NCI-H774 (cell line): ENCODE measurements around the gene KRTAP12-4.
"Not testable (repeated sequence)": the region's sequence is repeated elsewhere in the genome, so short reads cannot be mapped to it uniquely, and the experiment has no call there.

Experiments
- DNase-seq: peaks from one replicate; lab custom pipeline; 2025; lab: John Stamatoyannopoulos, UW

Gene KRTAP12-4

DNA sequence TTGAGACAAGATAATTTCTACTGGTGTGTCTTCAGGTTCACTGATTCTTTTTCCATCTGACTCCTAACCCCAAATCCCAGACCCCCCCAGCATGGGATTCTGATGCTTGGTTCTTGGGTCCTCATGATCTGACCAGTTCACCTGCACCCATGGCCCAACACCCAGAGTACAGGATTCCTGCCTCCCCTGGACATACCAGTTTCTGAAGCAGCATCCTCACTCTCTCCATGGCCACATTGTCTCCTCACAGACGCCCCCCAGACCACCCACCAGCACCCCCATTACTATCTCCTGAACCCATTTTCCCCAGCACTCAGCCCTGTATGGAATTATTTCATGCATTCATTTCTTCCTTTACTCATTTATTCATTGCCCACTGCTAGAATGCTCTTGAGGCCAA, 2.4 kb upstream of the KRTAP12-4 start:
- DNase-seq: no peak

DNA sequence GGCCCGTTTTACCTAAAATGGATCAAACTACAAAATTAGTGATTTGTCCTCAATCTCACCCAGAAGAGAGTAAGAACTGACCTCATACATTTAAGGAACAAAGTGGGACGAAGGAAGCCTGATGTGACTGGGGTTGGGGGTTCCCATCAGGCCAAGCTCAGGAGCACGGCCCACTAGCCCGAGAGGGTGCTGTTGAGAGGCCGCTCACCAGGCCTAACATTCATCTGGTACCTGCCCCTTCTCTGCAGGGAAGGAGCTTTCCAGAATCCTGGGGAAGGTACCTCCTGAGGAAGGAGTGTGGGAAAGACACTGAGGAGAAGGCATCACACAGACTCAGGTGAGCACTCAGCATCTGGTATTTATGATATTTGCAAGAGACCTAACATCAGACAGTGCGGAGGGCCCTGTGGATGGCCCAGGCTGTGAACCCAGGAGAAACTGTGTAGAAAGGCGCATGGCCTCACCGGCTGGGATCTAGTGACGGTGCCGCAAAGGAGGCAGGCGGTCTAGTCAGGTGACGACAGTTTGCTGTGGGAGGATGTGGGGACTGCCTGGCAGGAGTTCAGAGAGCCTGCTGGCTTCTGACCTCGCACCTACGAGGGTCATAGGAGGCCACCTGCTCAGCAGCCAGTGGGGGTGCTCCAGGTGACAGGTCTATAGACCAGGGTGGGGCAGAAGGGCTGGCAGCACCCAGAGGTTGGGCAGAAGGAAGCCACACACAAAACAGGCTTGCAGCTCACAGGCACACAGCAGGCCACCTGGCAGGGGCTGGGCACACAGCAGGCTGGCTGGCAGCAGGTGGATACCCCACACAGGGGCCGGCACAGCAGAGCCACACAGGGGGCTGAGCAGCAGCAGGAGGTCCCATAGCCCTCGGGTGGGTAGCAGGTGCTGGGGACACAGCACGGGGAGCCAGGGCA, 543 bp downstream of the KRTAP12-4 start:
- no peak for DNase-seq

DNA sequence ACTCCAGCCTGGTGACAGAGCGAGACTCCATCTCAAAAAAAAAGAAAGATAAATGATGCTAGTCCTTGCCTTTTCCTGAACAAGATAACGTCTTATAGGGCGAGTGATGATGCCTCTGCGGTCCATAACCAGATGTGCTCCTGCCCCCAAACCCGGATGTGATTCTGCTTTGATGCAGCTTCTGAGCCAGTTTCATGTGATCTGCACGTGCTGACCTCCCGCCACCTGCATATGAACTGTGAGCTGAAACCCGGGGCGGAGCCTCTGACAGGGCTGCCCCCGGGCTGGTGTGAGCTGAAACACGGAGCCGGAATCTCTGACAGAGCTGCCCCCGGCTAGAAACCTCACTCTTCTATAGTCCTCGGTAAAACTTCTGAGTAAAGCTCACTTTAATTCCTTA, 1.3 kb downstream of the KRTAP12-4 start:
- no peak for DNase-seq

DNA sequence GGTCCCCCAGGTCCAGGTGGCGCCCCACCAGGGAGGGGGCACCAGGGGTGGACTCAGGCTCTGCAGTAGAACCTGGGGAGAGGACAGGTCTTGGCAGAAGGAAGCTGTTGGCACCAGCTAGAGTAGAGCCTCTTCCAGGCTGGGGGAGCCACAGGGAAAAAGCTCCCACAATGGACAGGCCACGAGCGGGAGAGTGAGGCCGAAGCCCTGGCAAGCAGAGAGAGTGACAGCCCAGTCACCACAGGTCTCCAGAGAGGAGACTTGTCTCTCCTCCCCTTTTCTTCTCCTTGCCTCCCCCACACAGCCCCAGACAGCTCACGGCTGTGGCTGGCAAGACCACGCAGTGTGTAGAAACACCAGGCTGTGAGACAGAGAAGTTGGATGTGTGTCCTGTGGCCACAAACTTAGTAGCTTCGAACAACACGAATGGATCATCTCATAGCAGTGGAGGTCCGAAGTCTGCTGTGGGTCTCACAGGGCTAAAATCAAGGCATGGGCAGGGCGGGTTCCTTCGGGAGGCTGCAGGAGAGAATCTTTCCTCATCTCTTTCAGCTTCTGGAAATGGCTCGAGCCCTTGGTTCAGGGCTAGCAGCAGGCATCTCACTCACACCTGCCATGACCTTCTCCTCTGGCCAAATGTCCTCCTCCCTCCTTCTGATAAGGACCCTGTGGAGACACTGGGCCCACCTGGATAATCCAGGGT, 3.3 kb downstream of the KRTAP12-4 start:
- no peak for DNase-seq

DNA sequence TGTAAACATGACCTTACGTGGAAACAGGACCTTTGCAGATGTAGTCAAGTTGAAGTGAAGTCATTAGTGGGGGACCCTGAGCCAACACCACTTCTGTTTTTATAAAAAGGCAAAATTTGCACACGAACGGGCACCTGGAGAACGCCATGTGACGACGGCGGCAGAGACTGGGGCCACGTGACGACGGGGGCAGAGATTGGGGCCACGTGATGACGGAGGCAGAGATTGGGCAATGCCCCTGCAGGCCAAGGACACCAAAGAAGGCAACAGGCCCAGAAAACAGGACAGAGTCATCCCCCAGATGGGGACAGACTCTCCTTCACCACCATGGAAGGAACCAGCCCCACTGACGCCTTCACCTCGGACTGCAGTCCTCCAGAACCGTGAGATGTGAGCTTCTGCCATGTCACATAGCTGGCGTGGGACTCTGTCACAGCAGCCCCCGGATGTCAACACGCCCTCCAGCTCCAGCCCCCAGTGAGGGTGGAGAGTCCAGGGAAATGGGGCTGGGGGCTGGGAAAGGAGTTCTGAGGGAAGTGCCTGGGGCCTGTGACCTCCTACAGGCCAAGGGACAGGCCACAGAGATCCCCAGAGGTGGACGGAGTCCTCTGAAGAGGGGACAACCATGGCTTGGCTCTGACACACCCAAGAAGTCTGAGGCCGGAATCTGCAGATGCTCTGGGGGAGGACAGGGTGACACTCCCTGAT, 4.0 kb downstream of the KRTAP12-4 start:
- DNase-seq: no peak

DNA sequence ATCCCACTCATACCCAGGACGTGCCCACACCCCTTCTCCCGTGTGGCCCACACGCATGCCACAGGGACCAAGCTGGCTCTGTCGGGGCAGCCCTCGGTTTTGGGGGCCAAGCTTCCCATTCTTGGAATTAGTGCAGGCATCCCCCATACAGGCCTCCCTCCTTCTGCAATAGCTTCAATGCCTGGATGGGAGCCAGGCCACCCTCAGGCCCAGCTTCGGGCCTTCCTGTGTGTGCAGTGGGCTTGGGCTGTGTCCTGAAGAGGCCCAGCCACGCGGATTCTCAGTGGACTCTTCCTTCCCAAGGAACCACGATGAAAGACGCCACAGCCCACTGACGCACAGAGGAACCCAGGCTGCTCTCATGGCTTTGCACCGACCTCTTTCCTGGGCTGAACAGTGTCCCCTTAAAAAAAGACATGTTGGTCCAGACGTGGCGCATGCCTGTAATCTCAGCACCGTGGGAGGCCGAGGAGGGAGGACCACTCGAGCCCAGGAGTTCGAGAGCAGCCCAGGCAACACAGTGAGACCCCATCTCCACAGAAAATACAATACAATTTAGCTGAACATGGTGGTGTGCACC, 4.8 kb downstream of the KRTAP12-4 start:
- DNase-seq: no peak

DNA sequence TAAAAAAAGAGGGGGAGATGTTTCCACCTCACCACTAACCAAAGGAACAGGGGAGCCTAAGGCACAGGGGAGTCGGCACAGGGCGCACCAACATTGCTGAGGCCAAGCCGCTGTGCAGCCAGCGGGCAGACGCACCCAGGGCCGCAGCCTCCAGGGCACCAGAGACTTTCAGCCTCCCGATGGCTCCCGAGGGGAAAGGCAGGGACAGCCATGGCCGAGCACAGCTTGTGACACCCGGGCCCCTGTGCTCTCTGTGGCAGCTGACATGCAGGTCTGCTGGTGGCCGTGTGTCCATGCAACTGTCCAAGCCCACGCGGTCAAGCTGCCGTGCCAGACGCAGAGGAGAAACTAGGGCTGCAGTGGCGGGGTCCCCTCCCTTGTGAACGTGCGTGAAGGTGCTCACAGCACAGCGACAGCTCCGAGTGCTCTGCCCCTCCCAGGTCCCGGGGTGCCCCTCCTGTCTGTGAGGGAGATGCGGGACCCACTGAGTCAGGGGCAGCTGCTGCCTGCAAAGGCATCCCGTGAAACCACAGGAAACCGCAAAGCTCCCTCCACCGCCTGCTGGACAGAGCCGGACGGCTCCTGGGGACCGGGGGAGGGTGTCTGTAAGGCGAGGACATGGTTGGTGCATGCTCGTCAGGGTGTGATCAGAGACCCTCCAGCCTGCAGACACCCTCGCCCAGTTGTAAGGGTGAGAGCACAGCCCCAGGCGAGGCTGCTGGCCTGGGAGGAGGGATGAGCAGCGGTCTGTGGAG, 5.7 kb downstream of the KRTAP12-4 start:
- DNase-seq: no peak

DNA sequence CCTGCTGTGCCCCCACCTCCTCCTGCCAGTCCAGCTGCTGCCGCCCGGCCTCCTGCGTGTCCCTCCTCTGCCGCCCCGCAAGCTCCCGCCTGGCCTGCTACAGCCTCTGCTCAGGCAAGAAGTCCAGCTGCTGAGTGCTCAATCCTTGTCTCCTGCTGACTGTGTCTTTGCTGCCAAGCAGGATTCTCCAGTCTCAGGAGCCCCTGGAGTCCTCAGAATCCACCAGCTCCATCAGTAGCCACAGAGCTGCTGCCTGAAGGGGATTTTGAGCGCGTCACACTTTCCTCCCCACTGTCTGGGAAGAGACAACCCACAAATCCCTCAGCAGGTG, 7.3 kb downstream of the KRTAP12-4 start:
- DNase-seq: no peak

DNA sequence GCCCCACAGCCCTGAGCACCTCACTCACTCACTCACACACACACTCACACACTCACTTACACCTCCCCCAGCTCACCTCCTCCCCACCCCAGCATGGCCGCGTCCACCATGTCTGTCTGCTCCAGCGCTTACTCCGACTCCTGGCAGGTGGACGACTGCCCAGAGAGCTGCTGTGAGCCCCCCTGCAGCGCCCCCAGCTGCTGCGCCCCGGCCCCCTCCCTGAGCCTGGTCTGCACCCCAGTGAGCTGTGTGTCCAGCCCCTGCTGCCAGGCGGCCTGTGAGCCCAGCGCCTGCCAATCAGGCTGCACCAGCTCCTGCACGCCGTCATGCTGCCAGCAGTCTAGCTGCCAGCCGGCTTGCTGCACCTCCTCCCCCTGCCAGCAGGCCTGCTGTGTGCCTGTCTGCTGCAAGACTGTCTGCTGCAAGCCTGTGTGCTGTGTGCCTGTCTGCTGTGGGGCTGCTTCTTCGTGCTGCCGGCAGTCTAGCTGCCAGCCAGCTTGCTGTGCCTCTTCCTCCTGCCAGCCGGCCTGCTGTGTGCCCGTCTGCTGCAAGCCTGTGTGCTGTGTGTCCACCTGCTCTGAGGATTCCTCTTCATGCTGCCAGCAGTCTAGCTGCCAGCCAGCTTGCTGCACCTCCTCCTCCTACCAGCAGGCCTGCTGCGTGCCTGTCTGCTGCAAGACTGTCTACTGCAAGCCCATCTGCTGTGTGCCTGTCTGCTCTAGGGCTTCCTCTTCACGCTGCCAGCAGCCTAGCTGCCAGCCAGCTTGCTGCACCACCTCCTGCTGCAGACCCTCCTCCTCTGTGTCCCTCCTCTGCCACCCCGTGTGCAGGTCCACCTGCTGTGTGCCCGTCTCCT, 7.9 kb downstream of the KRTAP12-4 start, which contains the start of gene KRTAP10-11:
TSS of gene KRTAP10-11 (plus strand) at position 49 of the 856 bp plus-strand sequence. CDS start at position 94, 45 bp downstream.
- DNase-seq: not testable (repeated sequence)

DNA sequence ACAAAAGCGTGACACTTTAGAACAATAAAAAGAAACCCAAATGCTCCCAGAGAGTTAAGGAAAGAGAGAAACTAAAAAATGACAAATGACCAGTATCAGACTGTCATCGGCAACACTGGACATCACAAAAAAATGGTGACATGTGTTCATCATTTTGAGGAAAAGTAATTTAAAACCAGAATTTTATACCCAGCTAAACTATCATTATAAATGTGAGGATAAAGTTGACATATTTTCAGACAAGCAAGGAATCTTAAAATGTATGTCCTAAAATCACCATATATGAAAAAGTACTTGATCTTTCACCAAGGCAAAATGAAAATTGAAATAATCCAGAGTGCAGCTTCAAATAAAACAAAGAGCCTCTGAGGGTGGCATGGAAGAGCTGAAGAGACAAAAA, 9.6 kb downstream of the KRTAP12-4 start:
- DNase-seq: no peak

DNA sequence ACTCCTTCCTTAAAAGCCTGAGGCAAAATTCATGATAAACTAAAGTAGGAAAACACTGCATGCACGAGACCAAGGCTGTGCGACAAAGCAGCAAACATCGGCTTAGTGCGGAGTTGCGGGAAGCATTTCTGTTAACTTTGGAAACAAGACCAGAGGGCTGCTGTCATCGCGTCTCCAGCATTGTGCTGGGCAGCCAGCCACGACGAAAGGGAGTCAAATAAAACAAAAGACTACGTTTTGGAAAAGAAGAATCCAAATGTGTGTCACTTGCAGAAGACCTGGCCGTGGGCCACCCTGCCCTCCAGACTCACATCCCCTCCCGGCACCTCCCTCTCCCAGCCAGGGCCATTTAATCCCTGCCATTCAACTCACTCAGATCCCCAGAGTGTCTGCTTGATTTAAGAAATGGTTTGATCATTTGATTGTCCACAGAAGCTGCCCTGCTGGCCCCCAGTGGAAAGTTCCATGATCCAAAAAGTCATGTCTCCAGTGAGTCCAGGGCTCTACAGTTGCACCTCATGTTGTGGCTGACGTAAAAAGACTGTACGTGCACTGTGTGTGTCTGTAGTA, 10.6 kb downstream of the KRTAP12-4 start:
- no peak for DNase-seq

DNA sequence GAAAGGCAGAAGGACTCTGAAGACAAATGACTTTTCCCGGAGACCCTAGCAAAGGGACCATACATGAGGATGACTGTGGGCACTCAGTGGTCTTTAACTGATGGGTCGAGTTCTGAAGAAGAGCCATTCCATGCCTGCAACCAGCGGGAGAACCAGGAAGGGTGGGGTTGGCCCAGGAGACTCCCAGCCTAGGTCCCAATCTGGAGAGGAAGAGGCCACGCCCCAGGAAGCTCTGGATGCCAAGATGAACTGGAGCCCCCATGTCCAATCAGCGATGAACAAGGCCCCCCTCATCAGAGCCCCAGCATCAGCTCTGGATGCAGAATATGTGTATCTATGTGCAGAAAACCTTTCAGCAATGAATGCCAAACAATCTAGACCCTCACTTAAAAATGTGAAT, 13.7 kb downstream of the KRTAP12-4 start:
- no peak for DNase-seq

DNA sequence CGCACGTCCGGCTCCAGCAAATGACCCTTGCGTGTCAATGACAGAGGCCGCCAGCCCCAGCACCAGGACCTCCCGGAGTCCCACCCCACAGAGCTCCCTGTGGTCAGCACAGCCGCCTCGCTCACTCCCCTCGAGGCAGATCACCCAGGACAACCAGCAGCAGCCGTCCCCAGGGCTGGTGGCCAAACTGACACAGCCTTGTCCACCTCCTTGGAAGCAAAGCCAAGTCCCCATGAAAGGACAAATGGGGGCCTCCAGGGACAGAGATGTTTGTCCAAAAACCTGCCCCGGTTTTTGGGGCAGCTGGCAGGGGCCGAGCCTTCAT, 15.2 kb downstream of the KRTAP12-4 start:
- no peak for DNase-seq

DNA sequence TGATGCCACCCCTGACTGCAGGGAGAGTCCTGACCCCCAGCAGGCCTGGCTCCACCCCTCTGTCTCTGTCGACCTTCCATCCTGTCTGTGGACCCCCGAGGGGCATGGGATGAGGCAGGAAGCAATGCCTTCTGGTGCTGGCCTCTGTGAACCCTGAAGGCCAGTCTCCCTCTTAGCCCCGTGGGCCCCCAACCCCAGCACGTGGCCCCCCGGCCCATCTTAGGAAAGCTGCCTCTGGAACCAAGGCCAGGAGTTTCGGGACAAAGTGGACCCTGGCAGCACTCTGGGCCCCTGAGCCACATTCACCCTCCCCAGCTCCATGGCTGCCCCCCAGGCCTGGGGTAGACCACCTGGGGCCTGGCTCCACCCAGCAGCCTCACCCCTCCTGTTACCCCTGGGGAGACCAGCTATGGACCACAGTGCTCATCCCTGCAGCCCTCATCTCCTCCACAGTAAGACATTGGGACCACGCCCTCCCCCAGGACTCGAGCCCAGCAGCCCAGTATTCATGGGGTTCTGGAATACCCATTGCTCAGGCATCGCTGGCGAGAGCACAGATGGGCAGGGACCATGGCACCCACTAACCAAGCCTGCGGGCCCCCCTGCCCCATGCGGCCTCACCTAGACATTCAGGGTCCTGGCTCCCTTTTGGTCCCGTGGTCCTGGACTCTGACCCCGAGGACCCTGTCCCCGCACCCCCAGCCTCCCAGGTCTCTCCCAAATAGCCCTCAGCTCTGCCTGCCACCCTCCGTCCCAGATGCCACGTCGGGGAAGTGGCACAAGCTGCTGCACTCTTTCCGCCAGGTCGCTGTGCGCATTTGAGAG, 15.7 kb downstream of the KRTAP12-4 start:
- DNase-seq: not testable (repeated sequence)

DNA sequence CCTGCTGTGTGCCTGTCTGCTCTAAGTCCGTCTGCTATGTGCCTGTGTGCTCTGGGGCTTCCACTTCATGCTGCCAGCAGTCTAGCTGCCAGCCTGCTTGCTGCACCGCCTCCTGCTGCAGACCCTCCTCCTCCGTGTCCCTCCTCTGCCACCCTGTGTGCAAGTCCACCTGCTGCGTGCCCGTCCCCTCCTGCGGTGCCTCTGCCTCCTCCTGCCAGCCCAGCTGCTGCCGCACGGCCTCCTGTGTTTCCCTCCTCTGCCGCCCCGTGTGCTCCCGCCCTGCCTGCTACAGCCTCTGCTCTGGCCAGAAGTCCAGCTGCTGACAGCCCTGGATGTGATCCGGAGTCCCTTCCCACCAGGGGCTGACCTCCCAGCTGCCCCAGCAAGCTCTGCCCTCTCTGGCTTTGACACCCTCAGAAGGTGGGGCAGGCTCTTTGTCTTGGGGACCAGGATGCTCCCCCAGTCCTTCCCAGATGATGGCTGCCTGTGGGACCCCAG, 16.6 kb downstream of the KRTAP12-4 start:
- not testable (repeated sequence) for DNase-seq

DNA sequence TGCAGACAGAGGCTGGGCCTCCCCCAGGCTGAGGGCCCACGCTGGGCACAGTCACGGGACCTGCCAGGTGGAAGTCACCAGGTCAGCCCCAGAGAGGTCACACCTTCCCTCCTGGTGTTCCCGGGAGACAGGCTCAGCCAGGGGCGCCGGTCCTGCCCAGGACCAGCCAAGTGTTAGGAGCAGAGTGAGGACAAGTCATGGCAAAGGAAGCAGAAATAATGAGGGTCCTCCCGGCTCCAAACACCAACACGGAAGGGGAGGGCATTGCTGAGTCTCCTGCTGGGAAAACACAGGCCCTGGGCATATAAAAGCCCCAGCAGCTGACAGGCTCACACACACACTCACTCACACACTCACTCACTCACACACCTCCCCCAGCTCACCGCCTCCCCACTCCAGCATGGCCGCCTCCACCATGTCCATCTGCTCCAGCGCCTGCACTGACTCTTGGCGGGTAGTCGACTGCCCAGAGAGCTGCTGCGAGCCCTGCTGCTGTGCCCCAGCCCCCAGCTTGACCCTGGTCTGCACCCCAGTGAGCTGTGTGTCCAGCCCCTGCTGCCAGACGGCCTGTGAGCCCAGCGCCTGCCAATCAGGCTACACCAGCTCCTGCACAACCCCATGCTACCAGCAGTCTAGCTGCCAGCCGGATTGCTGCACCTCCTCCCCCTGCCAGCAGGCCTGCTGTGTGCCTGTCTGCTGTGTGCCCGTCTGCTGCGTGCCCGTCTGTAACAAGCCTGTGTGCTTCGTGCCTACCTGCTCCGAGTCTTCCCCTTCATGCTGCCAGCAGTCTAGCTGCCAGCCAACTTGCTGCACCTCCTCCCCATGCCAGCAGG, 17.2 kb downstream of the KRTAP12-4 start, which contains the start of gene KRTAP10-10:
TSS of gene KRTAP10-10 (plus strand) at position 339 of the 833 bp plus-strand sequence. CDS start at position 401, 62 bp downstream.
- no peak for DNase-seq

DNA sequence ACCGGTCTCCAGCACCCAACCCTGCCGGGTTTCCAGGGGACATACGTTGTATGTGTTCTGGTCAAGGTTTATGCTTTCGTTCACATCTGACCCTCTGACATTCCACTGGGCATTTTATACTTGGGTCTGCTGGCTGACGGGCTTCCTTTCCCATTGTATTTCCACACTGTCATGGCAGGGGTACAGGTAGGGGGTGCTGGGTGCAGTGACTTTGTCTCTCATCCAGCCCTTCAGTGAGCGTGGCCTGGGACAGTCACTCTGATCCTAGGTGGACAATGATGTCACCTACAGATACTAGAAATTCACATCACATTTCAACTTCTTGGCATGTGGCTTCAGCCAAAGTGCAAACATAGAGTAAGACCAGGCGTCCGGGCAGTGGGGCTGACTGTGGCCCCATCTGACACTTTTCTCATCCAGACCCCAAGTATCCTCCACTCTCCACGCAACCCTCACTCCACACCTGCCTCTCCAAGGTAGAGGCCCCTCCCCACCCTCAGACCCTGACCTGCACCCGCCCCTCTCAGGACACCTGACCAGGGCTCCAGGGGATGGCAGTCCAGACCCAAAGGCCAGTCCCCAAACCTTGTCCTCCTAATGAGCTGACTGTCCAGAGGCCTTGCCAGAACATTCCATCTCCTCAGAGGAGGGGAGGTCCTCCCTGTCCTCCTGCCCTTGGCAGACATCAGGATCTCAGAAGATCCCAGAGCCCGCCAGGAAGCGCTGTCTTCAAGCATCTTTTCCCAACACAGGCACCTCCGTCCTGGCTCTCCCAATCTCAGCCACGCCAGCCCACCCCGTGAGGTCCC, 18.0 kb downstream of the KRTAP12-4 start:
- no peak for DNase-seq
